ENCODE measurements around the gene CHN2. TPM values are rescaled to one million over a fixed set of nuclear protein-coding genes. Genes with fewer than 3 reads are reported as not detected.

CHN2 gene
- total RNA-seq, 1 donor from 2014 or later, result 5.7 TPM

DNA sequence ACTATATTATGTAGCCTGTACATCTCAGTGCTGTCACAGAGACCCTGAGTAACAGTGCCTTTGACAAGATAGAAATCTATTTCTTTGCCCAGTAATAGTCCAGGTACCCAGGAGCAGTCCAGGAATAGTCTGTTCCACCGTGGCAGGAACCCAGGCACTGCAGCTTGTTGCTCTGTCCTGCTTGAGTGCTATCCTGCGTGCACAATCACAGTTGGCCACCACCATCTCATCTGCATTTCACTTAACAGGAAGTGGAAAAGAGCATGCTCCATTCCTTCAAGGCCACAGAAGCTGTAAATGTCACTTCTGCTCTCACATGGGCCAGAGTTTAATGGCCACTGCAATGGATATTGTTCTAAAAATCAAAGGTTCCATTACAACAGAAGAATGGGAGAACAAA is 307.6 kb downstream of the CHN2 start:
- no peak for DNase-seq (ENCODE audit: low read depth)
- Histone ChIP-seq H3K27me3 (ENCODE audit: control insufficient read depth, insufficient read depth, low read length) (no peaks in the 10 kb centered on the region), H3K4me3 (ENCODE audit: low read depth, low read length) (no peak overlapping the region), H3K36me3 (ENCODE audit: control insufficient read depth, insufficient read depth, low read length) (no peaks in the 10 kb centered on the region)
- TF ChIP-seq, protein P1, sequence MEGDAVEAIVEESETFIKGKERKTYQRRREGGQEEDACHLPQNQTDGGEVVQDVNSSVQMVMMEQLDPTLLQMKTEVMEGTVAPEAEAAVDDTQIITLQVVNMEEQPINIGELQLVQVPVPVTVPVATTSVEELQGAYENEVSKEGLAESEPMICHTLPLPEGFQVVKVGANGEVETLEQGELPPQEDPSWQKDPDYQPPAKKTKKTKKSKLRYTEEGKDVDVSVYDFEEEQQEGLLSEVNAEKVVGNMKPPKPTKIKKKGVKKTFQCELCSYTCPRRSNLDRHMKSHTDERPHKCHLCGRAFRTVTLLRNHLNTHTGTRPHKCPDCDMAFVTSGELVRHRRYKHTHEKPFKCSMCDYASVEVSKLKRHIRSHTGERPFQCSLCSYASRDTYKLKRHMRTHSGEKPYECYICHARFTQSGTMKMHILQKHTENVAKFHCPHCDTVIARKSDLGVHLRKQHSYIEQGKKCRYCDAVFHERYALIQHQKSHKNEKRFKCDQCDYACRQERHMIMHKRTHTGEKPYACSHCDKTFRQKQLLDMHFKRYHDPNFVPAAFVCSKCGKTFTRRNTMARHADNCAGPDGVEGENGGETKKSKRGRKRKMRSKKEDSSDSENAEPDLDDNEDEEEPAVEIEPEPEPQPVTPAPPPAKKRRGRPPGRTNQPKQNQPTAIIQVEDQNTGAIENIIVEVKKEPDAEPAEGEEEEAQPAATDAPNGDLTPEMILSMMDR (IDR thresholded peaks at IDR 0.05; ENCODE audit: insufficient read depth, low read length, poor library complexity, severe bottlenecking), result no peak

DNA sequence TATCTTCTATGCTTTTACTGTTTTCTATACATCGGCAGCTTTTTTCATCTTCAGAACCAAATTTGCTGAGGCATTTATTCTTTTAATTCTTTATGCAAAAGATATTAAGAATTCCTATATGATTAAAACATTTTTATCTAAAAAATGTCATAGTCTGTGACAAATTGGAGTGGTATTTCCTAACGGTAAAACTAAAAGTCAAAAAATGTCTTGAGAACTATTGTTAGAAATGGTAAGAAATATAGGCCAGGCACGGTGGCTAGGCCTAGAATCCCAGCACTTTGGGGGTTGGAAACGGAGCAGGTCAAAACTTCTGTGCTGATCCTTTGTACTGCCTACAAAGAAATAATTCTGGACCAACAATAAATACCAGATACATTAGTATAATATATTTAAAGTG is 311.4 kb downstream of the CHN2 start:
- no peaks in the 10 kb centered on the region for H3K27me3 ChIP-seq (ENCODE audit: control insufficient read depth, insufficient read depth, low read length)
- no peak overlapping the region for H3K4me3 ChIP-seq (ENCODE audit: low read depth, low read length)
- no peaks in the 10 kb centered on the region for H3K36me3 ChIP-seq (ENCODE audit: control insufficient read depth, insufficient read depth, low read length)
- no peak for DNase-seq (ENCODE audit: low read depth)
- TF ChIP-seq, protein P1 (IDR thresholded peaks at IDR 0.05; ENCODE audit: insufficient read depth, low read length, poor library complexity, severe bottlenecking), result no peak

DNA sequence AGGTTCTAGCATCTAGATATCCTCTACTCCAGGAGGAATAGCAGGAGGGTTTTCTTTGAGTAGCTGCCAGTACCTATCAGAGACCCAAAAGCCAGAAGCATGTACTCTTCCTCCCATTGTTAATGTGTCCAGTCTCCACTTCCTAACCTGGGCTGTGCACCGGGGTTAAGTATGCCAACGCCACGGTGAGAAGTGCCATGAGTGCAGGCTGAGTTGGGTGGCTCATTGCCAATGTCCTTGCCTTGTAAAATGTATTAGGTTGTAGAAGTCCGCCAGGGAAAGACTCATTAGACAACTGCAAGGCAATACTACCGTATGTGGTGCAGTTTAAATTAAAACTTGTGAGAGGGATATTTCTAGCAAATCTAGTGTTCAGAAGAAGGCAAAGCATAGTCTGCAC is 314.0 kb downstream of the CHN2 start:
- H3K27me3 ChIP-seq (ENCODE audit: control insufficient read depth, insufficient read depth, low read length), result no peaks in the 10 kb centered on the region
- TF ChIP-seq, protein P1 (IDR thresholded peaks at IDR 0.05; ENCODE audit: insufficient read depth, low read length, poor library complexity, severe bottlenecking), result no peak

DNA sequence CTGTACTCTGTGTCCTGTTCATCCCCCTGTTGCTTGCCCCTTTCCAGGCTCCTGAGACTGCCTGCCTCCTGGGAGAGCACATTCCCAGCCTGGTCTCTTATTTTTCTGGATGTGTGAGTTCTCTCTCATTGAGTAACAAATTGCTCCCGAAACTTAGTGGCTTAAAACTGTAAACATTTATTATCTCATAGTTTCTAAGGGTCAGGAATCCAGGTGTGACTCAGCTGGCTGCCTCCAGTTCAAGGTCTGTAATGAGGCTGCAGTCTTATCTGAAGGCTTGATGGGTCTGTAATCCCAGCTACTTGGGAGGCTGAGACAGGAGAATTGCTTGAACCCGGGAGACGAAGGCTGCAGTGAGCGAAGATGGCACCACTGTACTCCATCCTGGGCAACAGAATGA is 315.5 kb downstream of the CHN2 start:
- DNase-seq (ENCODE audit: low read depth), result no peak
- no peak overlapping the region for H3K4me3 ChIP-seq (ENCODE audit: low read depth, low read length)
- TF ChIP-seq, protein P1 (IDR thresholded peaks at IDR 0.05; ENCODE audit: insufficient read depth, low read length, poor library complexity, severe bottlenecking), result no peak
- H3K27me3 ChIP-seq (ENCODE audit: control insufficient read depth, insufficient read depth, low read length), result no peaks in the 10 kb centered on the region
- H3K36me3 ChIP-seq (ENCODE audit: control insufficient read depth, insufficient read depth, low read length), result no peaks in the 10 kb centered on the region

More for the DNA sequence above, 314.0 kb downstream of the CHN2 start:
- no peak for DNase-seq (ENCODE audit: low read depth)
- Histone ChIP-seq H3K4me3 (ENCODE audit: low read depth, low read length) (no peak overlapping the region), H3K36me3 (ENCODE audit: control insufficient read depth, insufficient read depth, low read length) (no peaks in the 10 kb centered on the region)

DNA sequence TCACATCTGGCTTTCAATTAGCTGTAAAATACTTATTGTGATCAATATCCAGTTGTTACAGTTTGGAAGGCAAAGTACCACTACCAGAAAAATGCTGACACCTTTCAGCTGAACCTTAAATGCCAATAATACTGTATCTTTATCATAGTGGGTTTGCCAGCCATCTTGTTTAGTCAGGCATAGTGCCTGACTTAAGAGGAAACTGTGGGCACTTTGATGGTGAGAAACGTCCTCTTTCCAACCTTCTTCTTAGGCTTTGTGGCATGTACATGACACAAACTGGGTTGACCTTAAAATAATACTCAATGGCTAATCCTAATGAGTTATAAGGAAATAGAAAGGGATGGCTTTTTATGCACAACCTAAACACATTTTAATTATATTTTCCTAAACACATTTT is 316.8 kb downstream of the CHN2 start:
- no peaks in the 10 kb centered on the region for H3K36me3 ChIP-seq (ENCODE audit: control insufficient read depth, insufficient read depth, low read length)
- H3K4me3 ChIP-seq (ENCODE audit: low read depth, low read length), result no peak overlapping the region
- H3K27me3 ChIP-seq (ENCODE audit: control insufficient read depth, insufficient read depth, low read length), result no peaks in the 10 kb centered on the region
- DNase-seq (ENCODE audit: low read depth), result no peak
- TF ChIP-seq, protein P1 (IDR thresholded peaks at IDR 0.05; ENCODE audit: insufficient read depth, low read length, poor library complexity, severe bottlenecking), result no peak

DNA sequence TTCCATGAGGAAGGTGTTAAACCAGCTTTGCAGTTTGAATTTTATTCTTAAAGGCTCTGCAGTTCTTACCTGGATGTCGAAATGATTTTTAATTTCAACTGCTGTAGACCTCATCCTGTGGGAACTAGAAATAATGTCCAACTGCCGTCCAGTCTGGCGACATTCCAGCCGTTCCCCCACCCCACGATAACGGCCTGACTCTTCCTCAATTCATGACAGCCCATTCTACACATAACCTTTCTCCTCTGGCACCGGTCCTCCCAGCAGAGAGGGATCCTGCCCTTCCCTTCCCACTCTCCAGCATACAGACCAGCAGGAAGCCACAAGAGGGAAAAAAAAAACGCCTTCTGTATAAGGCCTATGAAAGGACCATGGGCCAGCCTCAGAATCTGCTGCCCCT is 317.3 kb downstream of the CHN2 start:
- TF ChIP-seq, protein P1 (IDR thresholded peaks at IDR 0.05; ENCODE audit: insufficient read depth, low read length, poor library complexity, severe bottlenecking), result no peak

More for the DNA sequence above, 317.3 kb downstream of the CHN2 start:
- DNase-seq (ENCODE audit: low read depth), result no peak
- H3K36me3 ChIP-seq (ENCODE audit: control insufficient read depth, insufficient read depth, low read length), result no peaks in the 10 kb centered on the region
- H3K27me3 ChIP-seq (ENCODE audit: control insufficient read depth, insufficient read depth, low read length), result no peaks in the 10 kb centered on the region
- H3K4me3 ChIP-seq (ENCODE audit: low read depth, low read length), result no peak overlapping the region

Measured in kidney epithelial cell (primary cell).